WTC11 (cell line): Measurements from ENCODE around the gene GABRB3. TPM values are rescaled to one million over a fixed set of nuclear protein-coding genes. Genes with fewer than 3 reads are reported as not detected.

Experiments
- ATAC-seq: fragments of 200-7000 bp; cut with Tn5 transposase; 2 replicates; pipeline ENCODE4 v1.10.0; 2021; ENCODE audit warnings: mild to moderate bottlenecking, moderate library complexity
- CTCF ChIA-PET: fragments of 300-600 bp; sonication (Branson Sonifier 250); formaldehyde crosslinking; loops from one replicate; lab custom pipeline; 2021; ENCODE audit warnings: antibody characterized with exemption; lab: Charles Lee
- POLR2A ChIA-PET: fragments of 350-600 bp; sonication (Branson Sonifier 250); formaldehyde crosslinking; loops from one replicate; lab custom pipeline; 2021; ENCODE audit warnings: antibody characterized with exemption; lab: Charles Lee
- DNase-seq: peaks from one replicate; pipeline ENCODE4 v3.0.0; 2021; ENCODE audit warnings: low spot score
- H3K27ac Mint-ChIP-seq: 2 replicates; pipeline ENCODE4 v1.8.0; 2021; ENCODE audit warnings: mixed read lengths
- H3K27me3 Mint-ChIP-seq: 2 replicates; pipeline ENCODE4 v1.8.0; 2021; ENCODE audit warnings: low read depth, mild to moderate bottlenecking, moderate library complexity, mixed read lengths
- H3K36me3 Mint-ChIP-seq: 2 replicates; pipeline ENCODE4 v1.8.0; 2021; ENCODE audit warnings: mixed read lengths
- H3K4me1 Mint-ChIP-seq: 2 replicates; pipeline ENCODE4 v1.8.0; 2022; ENCODE audit warnings: mixed read lengths
- H3K4me3 Mint-ChIP-seq: 2 replicates; pipeline ENCODE4 v1.8.0; 2021; ENCODE audit warnings: mild to moderate bottlenecking, moderate library complexity, mixed read lengths
- H3K9me3 Mint-ChIP-seq: 2 replicates; pipeline ENCODE4 v1.8.0; 2021; ENCODE audit warnings: mixed read lengths
- CREM ChIP-seq: sonication (generic); formaldehyde crosslinking; IDR thresholded peaks from 2 replicates; pipeline ENCODE4 v1.8.1; 2022; ENCODE audit warnings: mild to moderate bottlenecking, missing genetic modification reagents, moderate library complexity
- CTCF ChIP-seq: fragments of 200-600 bp; IDR thresholded peaks from 2 replicates; pipeline ENCODE4 v1.8.0; 2022; ENCODE audit warnings: antibody characterized with exemption
- GRHL2 ChIP-seq: fragments of 250-450 bp; sonication (Bioruptor Pico); IDR thresholded peaks from 2 replicates; pipeline ENCODE4 v1.8.0; 2022; ENCODE audit warnings: mild to moderate bottlenecking, moderate library complexity; ENCODE audit not compliant: insufficient replicate concordance, severe bottlenecking
- GTF2I ChIP-seq: fragments of 250-450 bp; sonication (Bioruptor Pico); conservative IDR thresholded peaks from 2 replicates; pipeline ENCODE4 v1.4.0; 2021; ENCODE audit warnings: mild to moderate bottlenecking
- MAX ChIP-seq: sonication (generic); formaldehyde crosslinking; IDR thresholded peaks from 2 replicates; pipeline ENCODE4 v1.8.0; 2022; ENCODE audit warnings: mild to moderate bottlenecking, missing genetic modification reagents
- MXD4 ChIP-seq: fragments of 250-450 bp; sonication (Bioruptor Pico); IDR thresholded peaks from 2 replicates; pipeline ENCODE4 v1.8.0; 2021; ENCODE audit warnings: mild to moderate bottlenecking, moderate library complexity, borderline replicate concordance
- NFATC4 ChIP-seq: fragments of 250-450 bp; sonication (Bioruptor Pico); IDR thresholded peaks from 2 replicates; pipeline ENCODE4 v1.9.0; 2021; ENCODE audit warnings: mild to moderate bottlenecking
- NFYB ChIP-seq: sonication (generic); formaldehyde crosslinking; conservative IDR thresholded peaks from 2 replicates; pipeline ENCODE4 v1.8.0; 2022; ENCODE audit warnings: low read depth, missing genetic modification reagents
- NR2C2 ChIP-seq: sonication (generic); formaldehyde crosslinking; IDR thresholded peaks from 2 replicates; pipeline ENCODE4 v1.8.0; 2022; ENCODE audit warnings: mild to moderate bottlenecking, missing genetic modification reagents
- RORB ChIP-seq: fragments of 250-450 bp; sonication (Bioruptor Pico); IDR thresholded peaks from 2 replicates; pipeline ENCODE4 v1.9.0; 2021; ENCODE audit warnings: mild to moderate bottlenecking
- STAT6 ChIP-seq: sonication (generic); formaldehyde crosslinking; conservative IDR thresholded peaks from 2 replicates; pipeline ENCODE4 v1.8.1; 2023; ENCODE audit warnings: mild to moderate bottlenecking, low read depth, missing genetic modification reagents, moderate library complexity
- TCF7 ChIP-seq: sonication (generic); formaldehyde crosslinking; IDR thresholded peaks from 2 replicates; pipeline ENCODE4 v1.8.0; 2022; ENCODE audit warnings: mild to moderate bottlenecking, low read depth, missing genetic modification reagents, moderate library complexity
- ZNF317 ChIP-seq: sonication (generic); formaldehyde crosslinking; IDR thresholded peaks from 2 replicates; pipeline ENCODE4 v1.8.1; 2023; ENCODE audit warnings: low read depth, mild to moderate bottlenecking, moderate library complexity, missing genetic modification reagents, borderline replicate concordance
- total RNA-seq: library from RNA; stranded (reverse); gene quantifications from 3 replicates; pipeline ENCODE4 v1.2.3, GENCODE V29; 2021
- TF ChIP-seq, protein P1 (sequence below): sonication (generic); formaldehyde crosslinking; IDR thresholded peaks from 2 replicates; pipeline ENCODE4 v1.8.1; 2023; ENCODE audit warnings: mild to moderate bottlenecking, missing genetic modification reagents, moderate library complexity
- TF ChIP-seq, protein P2 (sequence below): sonication (generic); formaldehyde crosslinking; IDR thresholded peaks from 2 replicates; pipeline ENCODE4 v1.8.1; 2022; ENCODE audit warnings: missing genetic modification reagents, borderline replicate concordance
- TF ChIP-seq, protein P3 (sequence below): fragments of 250-450 bp; sonication (Bioruptor Pico); conservative IDR thresholded peaks from 2 replicates; pipeline ENCODE4 v1.9.0; 2021; ENCODE audit warnings: mild to moderate bottlenecking

GABRB3 gene
- total RNA-seq, 1 experiment from 2014 or later = 203 TPM

- TF ChIP-seq CTCF = no peak
Measured at GRCh38 chr15:26805470-26805869, 32.6 kb upstream of the GABRB3 start (continued).

DNA sequence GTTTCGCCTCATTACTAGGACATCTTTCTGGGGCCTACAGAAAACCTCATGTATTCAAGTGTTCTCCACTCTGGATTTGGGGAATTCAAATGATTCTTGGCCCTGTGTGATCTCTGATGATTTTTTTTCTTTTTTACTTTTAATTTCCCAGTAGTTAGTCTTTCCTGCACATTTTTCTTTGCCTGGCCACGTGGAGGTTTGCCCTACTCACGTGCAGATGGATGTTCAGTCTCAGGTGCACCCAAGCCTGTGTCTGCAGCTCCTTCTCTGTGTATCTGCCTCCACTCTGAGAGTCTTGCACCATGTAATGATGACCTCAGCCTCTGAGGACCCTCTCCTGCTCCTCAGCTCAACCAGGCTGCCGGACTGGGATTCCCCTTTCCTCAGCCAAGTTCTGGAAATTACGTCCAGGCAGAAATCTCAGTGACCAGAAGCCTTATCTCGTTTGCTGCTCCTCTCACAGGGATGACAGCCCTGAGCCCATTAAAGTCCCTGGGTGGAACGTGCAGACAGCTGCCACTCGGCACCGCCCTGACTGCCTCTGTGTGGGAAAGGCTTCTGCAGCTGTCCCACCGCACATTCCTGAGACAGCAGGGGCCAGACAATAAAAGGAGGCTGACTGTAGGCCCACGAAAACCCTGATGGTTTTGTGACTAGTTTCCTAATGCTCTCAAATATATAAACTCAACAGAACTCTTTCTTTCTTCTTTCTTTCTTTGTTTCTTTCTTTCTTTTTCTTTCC is 31.4 kb upstream of the GABRB3 start:
- ChIA-PET CTCF (interaction anchor here (1.8 kb wide), 1 partner anchor 35 kb away, joined by 5 read pairs; no protein-coding TSS in a partner anchor), POLR2A (no interaction called here)
- no peaks in the 10 kb centered on the region for H3K27me3 Mint-ChIP-seq
- peaks cover 23% of the 10 kb centered on the region for H3K4me1 Mint-ChIP-seq
- H3K27ac Mint-ChIP-seq = no peak overlapping the region
- DNase-seq (no peak), ATAC-seq (no peak)
- H3K4me3 Mint-ChIP-seq = no peak overlapping the region
- no peaks in the 10 kb centered on the region for H3K36me3 Mint-ChIP-seq
- TF ChIP-seq, protein P1, sequence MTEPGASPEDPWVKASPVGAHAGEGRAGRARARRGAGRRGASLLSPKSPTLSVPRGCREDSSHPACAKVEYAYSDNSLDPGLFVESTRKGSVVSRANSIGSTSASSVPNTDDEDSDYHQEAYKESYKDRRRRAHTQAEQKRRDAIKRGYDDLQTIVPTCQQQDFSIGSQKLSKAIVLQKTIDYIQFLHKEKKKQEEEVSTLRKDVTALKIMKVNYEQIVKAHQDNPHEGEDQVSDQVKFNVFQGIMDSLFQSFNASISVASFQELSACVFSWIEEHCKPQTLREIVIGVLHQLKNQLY = no peak
- TF ChIP-seq, protein P2, sequence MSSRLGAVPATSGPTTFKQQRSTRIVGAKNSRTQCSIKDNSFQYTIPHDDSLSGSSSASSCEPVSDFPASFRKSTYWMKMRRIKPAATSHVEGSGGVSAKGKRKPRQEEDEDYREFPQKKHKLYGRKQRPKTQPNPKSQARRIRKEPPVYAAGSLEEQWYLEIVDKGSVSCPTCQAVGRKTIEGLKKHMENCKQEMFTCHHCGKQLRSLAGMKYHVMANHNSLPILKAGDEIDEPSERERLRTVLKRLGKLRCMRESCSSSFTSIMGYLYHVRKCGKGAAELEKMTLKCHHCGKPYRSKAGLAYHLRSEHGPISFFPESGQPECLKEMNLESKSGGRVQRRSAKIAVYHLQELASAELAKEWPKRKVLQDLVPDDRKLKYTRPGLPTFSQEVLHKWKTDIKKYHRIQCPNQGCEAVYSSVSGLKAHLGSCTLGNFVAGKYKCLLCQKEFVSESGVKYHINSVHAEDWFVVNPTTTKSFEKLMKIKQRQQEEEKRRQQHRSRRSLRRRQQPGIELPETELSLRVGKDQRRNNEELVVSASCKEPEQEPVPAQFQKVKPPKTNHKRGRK (CRISPR knock-in tag) = peak; percentile 55; the same call in 1 of the 2 replicates
- no peak for TF ChIP-seq NR2C2 (CRISPR knock-in tag)
- TF ChIP-seq, all 79 proteins: peak for 1
- H3K9me3 Mint-ChIP-seq = no peaks in the 10 kb centered on the region; the same call in 1 of the 2 replicates

DNA sequence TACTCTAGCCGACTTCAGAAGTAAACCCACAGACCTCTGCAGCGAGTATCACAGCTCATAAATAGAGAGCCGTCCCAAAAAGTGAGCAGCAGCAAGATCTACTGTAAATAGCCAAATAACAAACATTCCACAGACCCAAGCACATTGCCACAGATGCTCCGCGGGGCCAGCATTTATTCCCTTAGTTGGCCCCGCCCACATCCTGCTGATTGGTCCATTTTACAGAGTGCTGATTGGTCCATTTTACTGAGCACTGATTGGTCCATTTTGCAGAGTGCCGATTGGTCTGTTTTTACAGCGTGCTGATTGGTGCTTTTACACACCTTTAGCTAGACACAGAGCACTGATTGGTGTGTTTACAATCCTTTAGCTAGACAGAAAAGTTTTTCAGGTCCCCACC is 17.3 kb upstream of the GABRB3 start:
- DNase-seq (no peak), ATAC-seq (no peak)
- Mint-ChIP-seq H3K4me1 (peaks cover 7% of the 10 kb centered on the region), H3K27me3 (no peaks in the 10 kb centered on the region), H3K27ac (0 out of 2 replicates have a peak overlapping the region, but pooled peaks have one; percentile 21), H3K4me3 (no peak overlapping the region), H3K9me3 (peaks cover 21% of the 10 kb centered on the region), H3K36me3 (peaks cover 11% of the 10 kb centered on the region)
- POLR2A ChIA-PET = no interaction called here
- CTCF ChIA-PET = no interaction called here
- TF ChIP-seq NFYB (CRISPR knock-in tag) (peak; percentile 73), RORB (CRISPR knock-in tag) (no peak)

GRCh38 chr15:26781816-26782215 is 8.9 kb upstream of the GABRB3 start:
- DNase-seq (no peak), ATAC-seq (no peak)
- H3K27me3 Mint-ChIP-seq = no peaks in the 10 kb centered on the region; the same call in 1 of the 2 replicates
- ChIA-PET POLR2A (no interaction called here), CTCF (no interaction called here)
- H3K4me1 Mint-ChIP-seq = peaks cover 13% of the 10 kb centered on the region
- H3K27ac Mint-ChIP-seq = no peak overlapping the region
- H3K4me3 Mint-ChIP-seq = no peak overlapping the region
- peaks cover 29% of the 10 kb centered on the region for H3K9me3 Mint-ChIP-seq
- H3K36me3 Mint-ChIP-seq = peaks cover 24% of the 10 kb centered on the region
- TF ChIP-seq, protein P3, sequence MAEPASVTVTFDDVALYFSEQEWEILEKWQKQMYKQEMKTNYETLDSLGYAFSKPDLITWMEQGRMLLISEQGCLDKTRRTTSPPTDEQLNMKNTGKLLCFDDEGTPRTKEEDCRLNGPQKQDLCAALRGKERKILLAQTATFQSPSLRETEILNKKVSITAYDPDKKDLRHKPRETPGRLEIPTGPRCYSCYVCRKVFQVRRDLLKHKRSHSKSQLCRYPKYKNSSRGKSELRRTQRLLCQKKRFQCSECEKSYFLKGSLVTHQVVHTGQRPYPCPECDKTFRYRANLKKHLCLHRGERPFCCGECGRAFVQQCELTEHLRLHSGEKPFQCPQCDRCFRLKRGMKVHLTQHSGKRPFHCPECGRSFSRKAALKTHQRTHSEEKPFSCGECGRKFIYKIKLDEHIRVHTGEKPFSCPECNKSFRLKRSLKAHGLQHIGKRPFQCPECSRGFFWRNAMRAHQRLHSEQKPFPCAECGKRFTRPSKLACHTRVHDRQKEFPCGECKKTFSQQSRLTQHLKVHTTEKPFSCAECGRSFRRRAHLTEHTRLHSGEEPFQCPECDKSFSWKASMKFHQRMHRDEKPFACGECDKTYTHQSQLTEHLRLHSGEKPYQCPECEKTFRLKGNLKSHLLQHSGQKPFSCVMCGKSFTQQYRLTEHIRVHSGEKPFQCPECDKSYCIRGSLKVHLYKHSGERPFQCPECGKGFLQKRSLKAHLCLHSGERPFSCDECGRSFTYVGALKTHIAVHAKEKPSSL = no peak
- TF ChIP-seq TCF7 (CRISPR knock-in tag) = no peak
- no peak for TF ChIP-seq ZNF317 (CRISPR knock-in tag)
- no peak for TF ChIP-seq NR2C2 (CRISPR knock-in tag)
- TF ChIP-seq, protein P1 = no peak
- no peak for TF ChIP-seq CREM (CRISPR knock-in tag)
- TF ChIP-seq GRHL2 (CRISPR knock-in tag) = no peak
- TF ChIP-seq GTF2I (CRISPR knock-in tag) = no peak
- no peak for TF ChIP-seq MXD4
- no peak for TF ChIP-seq STAT6 (CRISPR knock-in tag)
- no peak for TF ChIP-seq MAX (CRISPR knock-in tag)
- no peak for TF ChIP-seq NFATC4
